Muscle of arm (tissue), 14 donors: Measurements from ENCODE around the gene PTPN13. TPM values are rescaled to one million over a fixed set of nuclear protein-coding genes. Genes with fewer than 3 reads are reported as not detected.

Experiments used
- DNase-seq: peaks from one replicate; pipeline ENCODE4 v3.0.0-alpha.2; 2013
- long read RNA-seq, 11 donors: transcript quantifications; one replicate each; lab custom pipeline, GENCODE V29; 2026
- polyA plus RNA-seq, 12 donors: library from polyadenylated mRNA; unstranded; fragments of 120-200 nt; gene quantifications; one replicate each; pipeline ENCODE4 v1.2.1, GENCODE V29; 2013; ENCODE audit not compliant: insufficient read length in 12 of 12

The PTPN13 gene
- 10 to 100 TPM in 3 of 12 donors, 1 to 10 TPM in 8, not detected in 1; 2.8 to 42.5 (median 4.5) TPM for polyA plus RNA-seq
- long read RNA-seq, donor 1, partial matches to known transcripts = 0 of 1 reads
- long read RNA-seq, donor 1, other reads (novel, unspliced or antisense) = 0 of 1 reads
- long read RNA-seq, donor 2 = 0 reads
- long read RNA-seq, donor 3 = 0 reads
- long read RNA-seq, donor 4 = 0 reads
- long read RNA-seq, donor 5 = 0 reads
- long read RNA-seq, donor 6 = 0 reads
- long read RNA-seq, donor 7 = 0 reads
- long read RNA-seq, donor 8 = 0 reads
- long read RNA-seq, donor 9 = 0 reads
- long read RNA-seq, donor 10 = 0 reads
- long read RNA-seq, donor 11 = 0 reads

GRCh38 chr4:86593688-86594558 is at the start of gene PTPN13:
TSS of gene PTPN13 (plus strand) at chr4:86594315. CDS start at chr4:86635257, 40,942 bp downstream.
- peak; percentile 78 for DNase-seq

- no peak for DNase-seq
Observed at GRCh38 chr4:86547140-86547539, 47.0 kb upstream of the PTPN13 start.

- DNase-seq = no peak
Observed at GRCh38 chr4:86549163-86549788, 44.8 kb upstream of the PTPN13 start.

- DNase-seq = no peak
Observed at GRCh38 chr4:86551387-86551786, 42.7 kb upstream of the PTPN13 start.

- DNase-seq = no peak
Observed at GRCh38 chr4:86554646-86555045, 39.5 kb upstream of the PTPN13 start.

GRCh38 chr4:86556791-86557415 is 37.2 kb upstream of the PTPN13 start:
- DNase-seq = no peak

- no peak for DNase-seq
Observed at GRCh38 chr4:86557526-86557925, 36.6 kb upstream of the PTPN13 start.

GRCh38 chr4:86558258-86558657 is 35.9 kb upstream of the PTPN13 start:
- DNase-seq = no peak

GRCh38 chr4:86558797-86559196 is 35.3 kb upstream of the PTPN13 start:
- DNase-seq = no peak

GRCh38 chr4:86560447-86560846 is 33.7 kb upstream of the PTPN13 start:
- no peak for DNase-seq

- DNase-seq = no peak
Observed at GRCh38 chr4:86561256-86561655, 32.9 kb upstream of the PTPN13 start.

GRCh38 chr4:86563416-86563815 is 30.7 kb upstream of the PTPN13 start:
- no peak for DNase-seq

GRCh38 chr4:86564795-86565194 is 29.3 kb upstream of the PTPN13 start:
- no peak for DNase-seq

- DNase-seq = no peak
Observed at GRCh38 chr4:86565651-86566050, 28.5 kb upstream of the PTPN13 start.

- DNase-seq = no peak
Observed at GRCh38 chr4:86569103-86569870, 24.8 kb upstream of the PTPN13 start.

- no peak for DNase-seq
Observed at GRCh38 chr4:86579941-86580340, 14.2 kb upstream of the PTPN13 start.

- DNase-seq = no peak
Observed at GRCh38 chr4:86582410-86582809, 11.7 kb upstream of the PTPN13 start.

- no peak for DNase-seq
Observed at GRCh38 chr4:86586160-86586572, 7.9 kb upstream of the PTPN13 start.

GRCh38 chr4:86586626-86587380 is 7.3 kb upstream of the PTPN13 start:
- DNase-seq = no peak

- no peak for DNase-seq
Observed at GRCh38 chr4:86587381-86588140, 6.6 kb upstream of the PTPN13 start.
